Adipose tissue (tissue), 3 donors: ENCODE measurements around the gene PIGN. TPM values are rescaled to one million over a fixed set of nuclear protein-coding genes. Genes with fewer than 3 reads are reported as not detected.

Experiments
- H3K27ac ChIP-seq: one replicate; pipeline ENCODE4 v1.5.1; 2013; ENCODE audit warnings: low read depth, low read length
- WGBS, 3 donors: extraction: QIAGEN DNeasy Blood & Tissue Kit; methylation state at CpG; one replicate each; pipeline ENCODE4 v1.1.7; 2013; 5-methylcytosine and 5-hydroxymethylcytosine counted together
- polyA plus RNA-seq, 3 donors: library from polyadenylated mRNA; stranded (reverse); fragments of 200-250 nt; gene quantifications; one replicate each; pipeline ENCODE4 v1.2.3, GENCODE V29; 2013
- donor health status: healthy with polysubstance abuse.
- donor health status: Bipolar disorder and iron deficiency.
- donor health status: healthy.

Gene PIGN
- polyA plus RNA-seq, 3 donors, result 5.9 to 9.4 (median 8.0) TPM

DNA sequence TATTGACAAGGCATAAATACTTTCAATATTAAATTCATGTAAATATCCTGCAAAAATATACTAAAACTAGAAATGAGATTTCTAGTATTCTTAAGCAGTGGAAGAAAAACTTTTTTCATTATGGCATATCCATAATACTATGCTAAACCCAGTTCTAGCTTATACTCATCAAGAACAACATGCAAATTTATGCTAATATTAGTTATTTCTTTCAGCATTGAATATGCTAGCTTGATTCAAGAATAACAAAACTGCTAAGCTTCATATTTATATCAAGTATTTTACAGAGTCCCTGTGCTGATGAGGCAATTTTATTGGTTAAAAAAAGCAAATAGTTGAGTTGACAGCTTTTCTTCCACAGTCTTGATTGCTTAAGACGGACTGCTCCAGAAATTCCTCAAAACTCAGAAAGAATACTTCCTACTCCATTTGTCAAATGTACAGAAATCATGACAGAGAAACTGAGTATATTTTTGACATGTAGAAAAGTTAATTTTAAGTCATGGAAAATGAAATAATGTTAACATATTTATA is 105.0 kb downstream of the PIGN start:
- no peak overlapping the region for H3K27ac ChIP-seq
- 64 to 88% (median 86%) methylated on average over 1 of the region's 1 CpG for WGBS, 3 donors

DNA sequence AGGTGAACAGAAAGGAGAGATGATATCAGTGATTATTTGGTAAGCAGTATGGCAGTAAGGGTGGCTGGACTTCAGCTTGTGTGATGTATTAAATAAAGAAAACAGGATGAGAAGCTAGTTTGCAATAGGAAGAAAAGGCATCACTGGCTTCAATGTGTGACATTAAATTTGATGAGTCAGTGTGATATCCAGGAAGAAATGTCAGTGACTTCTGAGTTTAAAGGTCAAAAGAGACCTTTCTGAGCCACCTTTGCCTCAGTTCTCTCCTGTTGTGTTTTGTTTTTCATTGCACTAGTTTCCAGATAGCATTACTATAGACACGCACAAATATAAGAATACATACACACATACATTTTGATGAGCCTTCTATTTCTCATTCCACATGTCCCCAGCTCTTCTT is 105.6 kb downstream of the PIGN start:
- 91 to 100% (median 100%) methylated on average over 1 of the region's 1 CpG for WGBS, 3 donors

DNA sequence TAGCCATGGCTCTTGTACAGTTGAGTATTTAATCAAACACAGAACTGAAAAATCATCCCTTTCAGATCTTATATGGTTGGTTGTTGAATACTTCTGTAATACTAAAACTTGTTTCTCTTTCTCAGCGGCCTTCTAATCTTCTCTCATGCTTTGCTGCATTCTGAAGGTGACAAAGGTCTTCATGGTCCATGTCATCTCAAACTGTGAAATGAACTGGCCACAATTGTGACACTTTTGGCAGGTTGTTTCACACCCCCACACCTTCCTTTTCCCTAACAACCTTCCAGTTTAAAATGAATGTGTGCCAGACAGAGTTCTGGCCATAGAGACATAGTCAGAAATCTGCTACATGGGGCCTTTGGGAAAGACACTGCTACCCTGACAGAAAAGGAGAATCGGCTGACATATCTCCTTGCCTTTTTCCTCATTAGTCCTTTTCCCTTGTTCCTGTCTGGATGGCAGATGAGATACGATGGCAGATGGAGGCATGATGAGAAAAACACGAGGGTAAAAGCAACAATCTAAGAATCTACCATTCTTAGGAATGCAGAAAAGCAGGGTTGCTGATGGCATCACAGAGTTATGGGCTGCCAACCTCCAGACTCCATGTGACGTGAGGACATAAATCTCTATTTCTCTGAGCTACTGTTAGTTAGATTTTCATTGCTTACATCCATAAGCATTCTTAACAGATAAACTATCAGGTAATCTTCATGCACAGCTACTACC is 106.5 kb downstream of the PIGN start:
- WGBS, 3 donors, result 79 to 88% (median 86%) methylated on average over 5 of the region's 5 CpGs
- H3K27ac ChIP-seq, result no peak overlapping the region

More for the DNA sequence above, 105.6 kb downstream of the PIGN start:
- no peak overlapping the region for H3K27ac ChIP-seq

DNA sequence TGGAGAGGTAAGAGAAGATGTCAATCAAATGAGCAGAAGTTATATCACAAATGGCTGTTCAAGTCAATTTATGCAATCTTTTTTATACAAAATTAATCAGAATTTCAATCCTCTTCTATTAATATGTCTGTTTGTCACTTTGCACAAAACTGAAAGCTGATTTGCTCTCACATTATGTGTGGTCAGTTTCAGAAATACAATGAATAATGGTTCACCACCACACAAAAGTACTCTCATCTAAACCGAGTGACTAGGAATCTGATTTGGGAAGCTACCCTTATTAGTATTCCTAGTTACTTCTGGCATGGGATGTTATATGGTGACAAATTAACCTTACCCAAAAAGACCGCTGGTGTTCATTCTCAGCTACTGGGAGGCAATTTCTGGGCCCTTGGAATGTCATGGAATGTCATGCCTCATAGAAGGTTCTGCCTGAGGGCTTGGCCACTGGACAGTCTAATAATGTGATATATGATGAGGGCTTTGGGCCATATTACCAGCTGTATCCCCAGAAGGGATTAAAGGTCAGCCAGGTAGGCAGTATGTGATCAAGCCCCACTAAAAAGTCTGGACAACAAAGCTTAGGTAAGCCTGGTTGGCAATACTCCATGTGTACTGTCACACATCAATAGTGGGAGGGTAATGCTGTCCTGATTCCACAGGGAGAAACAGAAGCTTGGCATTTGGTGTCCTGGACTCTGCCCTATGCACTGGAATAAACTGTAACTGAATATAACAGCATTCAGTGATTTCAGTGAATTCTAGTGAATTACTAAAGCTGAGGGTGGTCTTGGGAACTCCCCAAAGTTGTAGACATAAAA is 113.2 kb downstream of the PIGN start:
- WGBS, 3 donors, result 97 to 98% (median 97%) methylated on average over 2 of the region's 2 CpGs
- no peak overlapping the region for H3K27ac ChIP-seq

DNA sequence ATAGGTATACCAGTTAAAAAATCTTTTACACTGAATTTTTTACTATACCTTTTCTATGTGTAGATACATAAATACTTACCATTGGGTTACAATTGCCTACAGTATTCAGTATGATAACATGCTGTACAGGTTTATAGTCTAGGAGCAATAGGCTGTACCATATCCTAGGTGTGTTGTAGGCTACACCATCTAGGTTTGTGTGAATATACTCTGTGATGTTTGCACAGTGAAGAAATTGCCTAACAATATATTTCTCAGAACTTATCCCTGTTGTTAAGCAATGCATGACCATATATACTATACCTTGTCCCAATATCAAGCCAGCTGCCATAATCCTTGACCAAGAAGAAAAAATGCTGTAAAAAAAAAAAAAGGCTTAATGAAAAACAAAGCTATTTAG is 114.5 kb downstream of the PIGN start:
- H3K27ac ChIP-seq, result no peak overlapping the region

DNA sequence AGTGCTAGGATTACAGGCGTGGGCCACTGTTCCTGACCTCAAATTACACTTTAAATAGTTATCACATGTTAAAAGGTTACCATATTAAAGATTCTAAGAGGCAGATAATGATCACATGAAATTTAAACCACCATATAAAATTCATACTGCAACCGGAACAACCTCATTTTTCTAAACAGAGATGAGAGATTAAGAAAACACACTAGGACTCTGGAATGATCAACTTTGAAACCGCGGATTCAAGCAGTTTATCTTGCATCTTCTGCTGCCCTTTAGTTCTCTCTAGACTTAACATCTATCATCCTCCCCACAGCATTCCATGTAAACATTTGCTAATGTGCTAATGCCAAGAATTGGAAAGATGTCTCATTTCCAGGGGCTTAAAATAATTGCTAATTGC is 115.8 kb downstream of the PIGN start:
- WGBS, 3 donors, result 79 to 91% (median 87%) methylated on average over 4 of the region's 4 CpGs
- no peak overlapping the region for H3K27ac ChIP-seq

DNA sequence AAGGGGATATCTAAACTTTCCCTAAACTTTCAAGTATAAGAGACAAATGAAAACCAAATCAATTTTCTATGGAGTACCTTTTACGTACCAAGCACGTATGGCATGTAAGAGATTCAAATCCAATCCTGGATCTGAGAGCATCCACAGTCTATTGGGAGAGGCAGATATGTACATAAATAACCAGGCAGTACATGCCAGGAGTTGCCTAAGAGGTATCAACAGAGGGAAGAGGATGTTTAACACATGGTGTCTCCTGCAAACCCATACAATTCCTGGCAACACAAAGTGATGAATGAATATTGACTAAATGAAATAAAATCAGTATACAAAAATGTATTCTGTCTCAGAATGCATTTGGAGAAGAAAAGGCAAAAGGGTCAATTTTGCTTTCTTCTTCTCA is 116.6 kb downstream of the PIGN start:
- WGBS, 3 donors, result 91 to 97% (median 94%) methylated on average over 2 of the region's 2 CpGs
- H3K27ac ChIP-seq, result no peak overlapping the region

DNA sequence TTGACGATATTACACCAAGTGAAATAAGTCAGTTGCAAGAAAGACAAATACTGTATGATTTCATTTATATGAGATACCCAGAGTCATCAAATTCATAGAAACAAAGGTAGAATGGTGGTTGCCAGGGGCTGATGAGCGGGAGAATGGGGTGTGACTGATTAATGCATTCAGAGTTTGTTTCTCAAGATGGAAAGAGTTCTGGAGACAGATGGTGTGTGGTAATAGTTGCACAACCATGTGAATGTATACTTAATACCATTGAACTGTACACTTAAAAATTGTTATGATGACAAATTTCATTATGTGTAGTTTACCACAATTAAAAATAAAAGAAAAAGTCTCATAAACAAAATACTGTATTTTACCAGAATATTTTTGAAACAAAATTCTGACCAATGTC is 117.3 kb downstream of the PIGN start:
- no peak overlapping the region for H3K27ac ChIP-seq
- WGBS, 3 donors, result 85 to 97% (median 87%) methylated on average over 2 of the region's 2 CpGs

DNA sequence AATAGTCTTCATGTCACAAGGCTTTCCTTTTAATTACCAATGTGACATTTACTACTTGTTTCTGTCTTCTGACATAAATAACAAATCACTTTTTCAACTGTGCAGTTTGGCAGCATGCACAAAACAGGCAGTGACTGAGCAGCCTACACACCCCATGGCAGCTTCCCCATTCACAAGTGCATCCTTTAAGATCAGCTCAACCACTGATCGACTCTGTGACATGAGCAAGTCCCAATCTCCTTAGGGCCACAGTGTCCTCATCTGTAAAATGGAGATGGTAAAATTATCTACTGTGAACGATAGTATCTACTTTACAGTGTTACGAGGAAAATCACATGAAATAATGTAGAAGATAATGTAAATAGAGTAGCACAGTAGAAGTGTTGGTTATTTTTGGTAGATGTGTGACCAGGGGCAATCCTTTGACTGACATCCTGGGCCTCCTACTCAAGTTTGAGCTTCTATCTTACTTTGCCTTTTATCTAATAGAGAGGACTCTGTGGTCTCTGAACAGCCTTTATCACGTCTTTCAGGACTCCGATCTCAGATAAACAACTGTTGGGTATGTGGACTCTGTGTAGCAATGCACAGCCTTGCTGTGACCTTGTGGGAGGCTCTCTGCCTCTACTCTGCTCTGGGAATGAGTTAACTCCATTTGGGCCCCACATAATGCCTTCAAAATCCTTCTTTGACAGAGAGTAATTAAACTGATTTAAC is 120.6 kb downstream of the PIGN start:
- no peak overlapping the region for H3K27ac ChIP-seq
- WGBS, 3 donors, result 89 to 94% (median 91%) methylated on average over 5 of the region's 5 CpGs

DNA sequence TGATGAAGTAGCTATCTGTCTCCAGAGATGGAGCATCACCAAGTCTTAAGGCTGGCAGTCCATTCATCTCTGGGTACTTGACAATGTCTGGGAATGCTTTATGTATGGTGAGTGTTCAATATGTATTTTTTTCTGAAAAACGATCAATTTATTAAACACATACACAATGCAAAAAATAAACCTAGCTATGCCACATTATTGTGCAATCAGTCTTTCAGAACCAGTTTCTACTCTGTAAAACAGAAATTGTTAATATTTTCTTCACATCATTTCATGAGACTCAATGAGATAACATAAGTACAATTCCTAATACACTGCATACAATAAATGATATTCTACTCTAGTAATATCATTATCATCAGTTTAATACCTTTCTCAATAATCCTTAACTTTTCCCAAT is 122.5 kb downstream of the PIGN start:
- 0 to 95% (median 92%) methylated on average over 1 of the region's 1 CpG for WGBS, 3 donors
- H3K27ac ChIP-seq, result no peak overlapping the region

DNA sequence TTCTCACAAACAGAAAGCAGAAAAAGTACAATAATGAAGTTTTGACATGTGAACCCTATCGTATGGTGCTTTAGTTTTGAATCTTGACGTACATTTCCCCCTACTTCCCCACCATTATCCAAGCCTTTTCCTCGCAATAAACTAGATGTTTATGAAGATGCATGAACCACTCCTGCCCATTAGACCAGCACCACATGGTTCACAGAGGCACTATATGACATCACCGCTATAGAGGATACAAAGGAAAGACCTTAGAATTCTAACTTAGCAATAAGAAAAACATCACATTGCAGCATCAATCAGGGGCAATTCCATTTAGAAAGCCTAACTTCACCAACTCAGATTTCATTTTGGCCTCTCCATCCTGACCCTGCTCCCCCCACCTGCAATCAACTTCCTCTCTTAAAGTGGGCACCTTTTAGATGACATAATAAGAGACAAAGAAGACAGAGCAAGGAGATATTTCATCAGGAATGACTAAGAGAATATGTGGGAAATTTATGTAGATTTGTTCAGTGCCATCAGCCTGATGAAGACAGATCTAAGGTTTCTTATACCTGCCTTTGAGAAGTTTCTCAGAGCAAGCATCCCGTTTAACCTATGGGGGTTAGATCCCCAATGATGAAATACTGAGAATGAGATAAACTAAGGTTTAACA is 124.9 kb downstream of the PIGN start:
- H3K27ac ChIP-seq, result no peak overlapping the region
- WGBS, 3 donors, result 95 to 98% (median 96%) methylated on average over 5 of the region's 5 CpGs

DNA sequence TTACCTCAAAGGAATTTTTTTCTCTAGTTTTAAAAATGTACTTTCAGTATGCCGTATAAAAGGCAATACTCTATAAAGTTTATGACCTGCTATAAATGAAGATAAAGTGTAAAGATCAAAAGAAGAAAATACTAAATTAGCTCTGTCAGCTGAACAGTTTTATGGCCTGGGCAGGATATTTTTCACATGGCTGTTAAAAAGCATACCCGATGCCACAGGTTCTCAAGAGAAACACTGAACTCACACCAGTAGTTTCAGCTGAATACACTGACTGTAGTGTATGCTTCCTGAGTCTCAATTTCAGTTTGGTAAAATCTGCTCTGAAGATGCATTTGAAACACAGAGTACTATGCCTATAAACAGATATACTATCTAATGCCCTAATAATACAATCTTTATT is 126.0 kb downstream of the PIGN start:
- H3K27ac ChIP-seq, result no peak overlapping the region
- 83 to 89% (median 88%) methylated on average over 2 of the region's 2 CpGs for WGBS, 3 donors

DNA sequence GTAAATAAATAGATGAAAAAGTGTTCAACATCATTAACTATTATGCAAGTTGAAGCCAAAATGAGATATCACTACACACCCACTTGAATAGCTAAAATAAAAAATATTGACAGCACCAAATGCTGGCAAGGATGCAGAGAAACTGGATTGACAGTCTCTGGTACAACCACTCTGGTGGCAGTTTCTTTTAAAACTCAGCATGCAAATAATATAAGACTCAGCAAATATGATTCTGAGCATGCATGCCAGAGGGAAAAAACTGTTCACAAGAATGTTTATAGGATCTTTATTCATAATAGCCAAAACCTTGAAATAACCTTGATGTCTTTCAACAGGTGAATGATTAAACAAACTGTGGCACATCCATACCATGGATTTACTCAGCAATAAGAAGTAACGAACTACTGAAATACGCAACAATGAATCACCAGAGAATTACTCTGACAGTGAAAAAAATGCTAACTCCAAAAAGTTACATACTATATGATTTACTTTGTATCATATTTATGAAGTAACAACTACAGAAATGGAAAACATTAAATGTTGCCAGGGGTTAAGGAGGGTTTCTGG is 131.8 kb downstream of the PIGN start:
- WGBS, 3 donors, result 76 to 97% (median 91%) methylated on average over 2 of the region's 2 CpGs
- no peak overlapping the region for H3K27ac ChIP-seq

DNA sequence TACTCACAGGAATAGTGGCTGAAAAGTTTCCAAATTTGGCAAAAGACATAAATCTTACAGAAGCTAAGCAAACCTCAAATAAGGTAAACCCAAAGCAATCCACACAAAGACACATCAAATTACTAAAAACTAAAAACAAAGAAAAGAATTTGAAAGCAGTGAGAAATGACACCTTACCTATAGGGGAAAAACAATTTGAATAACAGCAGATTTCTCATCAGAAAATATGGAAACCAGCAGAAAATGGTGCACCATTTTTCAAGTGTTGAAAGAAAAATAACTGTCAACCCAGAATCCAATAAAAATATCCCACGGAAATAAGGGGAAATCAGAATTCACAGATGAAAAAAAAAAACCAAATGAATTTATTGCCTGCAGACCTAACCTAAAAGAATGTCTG is 138.6 kb downstream of the PIGN start:
- 94 to 100% (median 97%) methylated on average over 1 of the region's 1 CpG for WGBS, 3 donors
- H3K27ac ChIP-seq, result no peak overlapping the region

DNA sequence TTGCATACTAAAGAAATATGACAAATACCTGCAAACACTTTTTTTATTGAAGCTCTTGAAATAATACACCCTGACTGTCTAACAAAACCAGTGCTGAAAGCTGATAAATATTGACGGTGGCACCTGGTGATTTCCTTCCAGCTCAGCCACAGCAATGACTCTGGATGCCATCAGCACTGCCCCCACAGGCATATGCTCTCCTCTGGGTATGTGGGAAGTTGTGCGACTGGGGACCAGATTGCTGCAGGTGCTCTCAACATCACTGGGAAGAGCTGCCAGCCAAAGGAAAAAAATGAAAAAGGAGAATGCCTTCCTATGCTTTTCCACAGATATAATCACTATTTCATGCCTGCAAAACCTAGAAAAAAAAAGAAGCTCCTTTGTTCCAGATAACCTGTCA is 141.5 kb downstream of the PIGN start:
- 66 to 88% (median 83%) methylated on average over 2 of the region's 2 CpGs for WGBS, 3 donors
- no peak overlapping the region for H3K27ac ChIP-seq

DNA sequence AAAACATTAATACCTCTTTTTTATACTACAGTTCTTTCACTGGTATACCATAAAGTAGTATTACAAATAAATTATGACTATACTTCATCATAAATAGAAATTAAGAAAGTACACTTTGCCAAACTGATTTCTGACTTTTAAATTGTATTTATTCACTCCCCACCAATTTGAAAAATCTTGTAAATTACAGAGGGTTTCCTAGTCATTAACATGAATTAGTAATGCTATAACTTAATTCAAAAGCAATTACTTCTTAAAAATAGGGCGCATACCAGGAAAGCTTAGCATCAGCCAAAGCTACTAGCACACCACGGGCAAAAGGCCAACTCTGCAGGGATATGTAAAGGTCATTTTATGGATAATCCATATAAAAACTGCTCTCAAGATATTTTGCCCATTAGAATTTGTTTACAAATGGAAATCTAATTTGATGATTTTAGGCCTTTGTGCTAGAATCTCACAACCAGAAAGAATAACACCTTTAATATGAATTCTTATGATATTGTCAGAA is 142.3 kb downstream of the PIGN start:
- 78 to 79% (median 79%) methylated on average over 2 of the region's 2 CpGs for WGBS, 3 donors
- no peak overlapping the region for H3K27ac ChIP-seq

DNA sequence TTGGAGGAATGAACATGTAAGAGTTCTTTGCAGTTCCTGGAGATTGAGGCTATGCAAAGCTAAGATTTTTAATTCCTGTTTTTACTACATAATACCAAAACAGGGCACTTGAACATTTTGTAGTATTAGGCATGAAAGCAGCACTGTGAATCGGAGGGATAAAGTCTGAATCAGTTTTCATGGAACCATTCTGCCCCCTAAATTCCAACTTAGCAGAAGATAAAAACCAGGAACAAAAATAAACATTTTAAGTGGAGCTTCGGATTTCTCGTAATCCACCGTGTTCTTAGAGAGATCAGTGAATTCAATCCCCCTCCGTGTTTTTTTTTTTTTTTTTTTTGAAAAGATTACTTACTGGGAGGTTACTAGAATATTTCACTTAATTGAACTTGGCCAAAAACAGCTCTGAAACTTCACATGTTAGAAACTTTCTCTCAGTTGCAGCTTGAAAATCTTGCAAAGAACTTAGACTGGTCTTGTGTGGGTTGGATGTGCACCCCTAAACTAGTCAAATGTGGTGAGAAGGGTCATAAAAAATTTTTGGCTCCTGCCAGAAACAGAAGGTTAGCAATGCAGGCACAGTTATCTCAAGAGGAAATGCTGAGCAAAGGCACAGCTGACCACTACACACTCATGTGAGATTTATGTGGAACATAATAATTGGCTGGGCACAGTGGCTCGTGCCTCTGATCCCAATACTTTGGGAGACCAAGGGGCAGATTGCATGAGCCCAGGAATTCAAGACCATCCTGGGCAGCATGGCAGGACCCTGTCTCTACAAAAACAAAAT is 148.7 kb downstream of the PIGN start:
- WGBS, 3 donors, result 57 to 72% (median 62%) methylated on average over 6 of the region's 6 CpGs

More for the DNA sequence above, 148.7 kb downstream of the PIGN start:
- H3K27ac ChIP-seq, result no peak overlapping the region
